SK-N-SH (cell line): Measurements from ENCODE around the gene KCNG1.

Source experiments
- CHD2 ChIP-seq: fragments of 150-350 bp; IDR thresholded peaks from 2 replicates; pipeline ENCODE4 v1.6.1; 2018; ENCODE audit warnings: low read length; ENCODE audit not compliant: partially characterized antibody
- EP300 ChIP-seq, 2 experiments: IDR thresholded peaks; 2 replicates each; pipeline versions ENCODE4 v1.4.0 to v1.6.1; 2012; ENCODE audit warnings: borderline replicate concordance in 1 of 2, low read depth in 1 of 2, low read length in 1 of 2
- EZH2phosphoT487 ChIP-seq: fragments of 200-600 bp; sonication (generic); IDR thresholded peaks from 2 replicates; pipeline ENCODE4 v1.6.1; 2017; ENCODE audit warnings: low read depth, mixed run types, mild to moderate bottlenecking, antibody characterized with exemption, moderate library complexity, borderline replicate concordance
- FOXJ3 ChIP-seq: sonication (generic); formaldehyde crosslinking; IDR thresholded peaks from 2 replicates; pipeline ENCODE4 v1.5.1; 2020; ENCODE audit warnings: mild to moderate bottlenecking, missing genetic modification reagents
- FOXM1 ChIP-seq: IDR thresholded peaks from 2 replicates; pipeline ENCODE4 v1.4.0; 2012; ENCODE audit warnings: low read depth, mild to moderate bottlenecking
- MAX ChIP-seq: IDR thresholded peaks from 2 replicates; pipeline ENCODE4 v1.4.0; 2012; ENCODE audit warnings: low read depth
- POLR2AphosphoS5 ChIP-seq: IDR thresholded peaks from 2 replicates; pipeline ENCODE4 v1.6.1; 2012; ENCODE audit warnings: low read depth, low read length
- RAD21 ChIP-seq: IDR thresholded peaks from 2 replicates; pipeline ENCODE4 v1.6.1; 2012; ENCODE audit warnings: mild to moderate bottlenecking, low read length
- RXRA ChIP-seq: IDR thresholded peaks from 2 replicates; pipeline ENCODE4 v1.4.0; 2012; ENCODE audit warnings: low read depth, mild to moderate bottlenecking, borderline replicate concordance
- SMC3 ChIP-seq: IDR thresholded peaks from 2 replicates; pipeline ENCODE4 v1.6.1; 2012; ENCODE audit warnings: low read depth, low read length, improper control_type of control experiment
- TAF1 ChIP-seq: IDR thresholded peaks from 2 replicates; pipeline ENCODE4 v1.6.1; 2012; ENCODE audit warnings: low read depth, mild to moderate bottlenecking, low read length, moderate library complexity, borderline replicate concordance
- TF ChIP-seq, protein P1 (sequence below): fragments of 200-600 bp; sonication (generic); IDR thresholded peaks from 2 replicates; pipeline ENCODE4 v1.6.1; 2017; ENCODE audit warnings: antibody characterized with exemption, mild to moderate bottlenecking, moderate library complexity
- TF ChIP-seq, protein P2 (sequence below): IDR thresholded peaks from 2 replicates; pipeline ENCODE4 v1.4.0; 2012; ENCODE audit warnings: low read depth, borderline replicate concordance
- TF ChIP-seq, protein P3 (sequence below): fragments of 150-350 bp; IDR thresholded peaks from 2 replicates; pipeline ENCODE4 v1.6.1; 2017; ENCODE audit warnings: antibody characterized with exemption, low read length, low read depth, borderline replicate concordance

DNA sequence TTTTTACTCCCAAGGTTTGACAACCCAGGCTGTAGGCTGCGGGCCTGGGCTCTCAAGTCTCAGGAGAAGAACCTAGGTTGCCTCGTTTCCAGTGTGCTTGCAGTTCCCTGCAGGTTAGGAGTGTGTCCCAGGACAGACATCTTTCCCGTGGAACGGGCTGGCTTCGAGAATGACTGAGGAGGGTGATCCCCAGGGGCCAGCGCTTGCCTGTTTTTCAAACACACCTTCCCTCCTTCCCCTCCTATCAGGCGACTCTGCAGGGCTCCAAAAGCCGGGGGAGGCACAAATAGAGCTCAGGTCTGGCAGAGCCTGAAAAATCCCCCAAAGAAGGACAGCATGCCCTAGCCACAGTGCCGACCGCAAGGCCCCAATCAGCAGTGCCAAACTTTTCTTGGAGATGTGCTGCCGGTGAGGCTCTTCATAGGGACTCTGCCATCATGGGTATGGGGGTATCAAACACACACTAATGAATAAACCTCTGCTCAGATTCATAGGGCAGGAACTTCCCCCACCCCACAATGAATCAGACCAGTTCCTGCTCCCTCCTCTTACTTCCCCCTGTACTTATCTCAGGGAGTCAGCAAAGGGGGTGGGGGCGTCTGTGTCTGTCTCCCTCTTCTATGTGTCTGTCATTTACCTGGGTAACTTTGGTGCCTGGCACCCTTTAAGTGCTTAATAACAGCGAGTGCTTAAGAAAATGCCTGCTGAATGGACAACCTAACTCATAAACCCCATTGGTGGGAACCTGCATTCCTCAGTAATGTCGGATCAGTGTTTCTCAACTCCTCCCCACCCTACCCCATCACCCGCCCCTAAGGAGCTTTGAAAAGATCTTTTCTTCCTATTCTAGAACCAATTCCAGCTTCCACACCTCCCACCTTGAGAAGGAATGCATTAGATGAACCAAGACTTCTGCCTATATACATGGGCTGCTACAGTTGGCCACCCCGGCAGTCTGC is 1.6 kb downstream of the KCNG1 start:
- TF ChIP-seq, protein P1, sequence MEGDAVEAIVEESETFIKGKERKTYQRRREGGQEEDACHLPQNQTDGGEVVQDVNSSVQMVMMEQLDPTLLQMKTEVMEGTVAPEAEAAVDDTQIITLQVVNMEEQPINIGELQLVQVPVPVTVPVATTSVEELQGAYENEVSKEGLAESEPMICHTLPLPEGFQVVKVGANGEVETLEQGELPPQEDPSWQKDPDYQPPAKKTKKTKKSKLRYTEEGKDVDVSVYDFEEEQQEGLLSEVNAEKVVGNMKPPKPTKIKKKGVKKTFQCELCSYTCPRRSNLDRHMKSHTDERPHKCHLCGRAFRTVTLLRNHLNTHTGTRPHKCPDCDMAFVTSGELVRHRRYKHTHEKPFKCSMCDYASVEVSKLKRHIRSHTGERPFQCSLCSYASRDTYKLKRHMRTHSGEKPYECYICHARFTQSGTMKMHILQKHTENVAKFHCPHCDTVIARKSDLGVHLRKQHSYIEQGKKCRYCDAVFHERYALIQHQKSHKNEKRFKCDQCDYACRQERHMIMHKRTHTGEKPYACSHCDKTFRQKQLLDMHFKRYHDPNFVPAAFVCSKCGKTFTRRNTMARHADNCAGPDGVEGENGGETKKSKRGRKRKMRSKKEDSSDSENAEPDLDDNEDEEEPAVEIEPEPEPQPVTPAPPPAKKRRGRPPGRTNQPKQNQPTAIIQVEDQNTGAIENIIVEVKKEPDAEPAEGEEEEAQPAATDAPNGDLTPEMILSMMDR: no peak
- TF ChIP-seq POLR2AphosphoS5: no peak
- TF ChIP-seq CHD2: no peak
- TF ChIP-seq SMC3: no peak
- no peak for TF ChIP-seq RAD21
- no peak for TF ChIP-seq TAF1
- TF ChIP-seq MAX: no peak
- TF ChIP-seq RXRA: no peak
- TF ChIP-seq EZH2phosphoT487: no peak
- TF ChIP-seq EP300 (IDR thresholded peaks at IDR 0.05; ENCODE audit: borderline replicate concordance in 1 of 2, low read depth in 1 of 2, low read length in 1 of 2): no peak
- no peak for TF ChIP-seq FOXM1
- TF ChIP-seq, protein P2, sequence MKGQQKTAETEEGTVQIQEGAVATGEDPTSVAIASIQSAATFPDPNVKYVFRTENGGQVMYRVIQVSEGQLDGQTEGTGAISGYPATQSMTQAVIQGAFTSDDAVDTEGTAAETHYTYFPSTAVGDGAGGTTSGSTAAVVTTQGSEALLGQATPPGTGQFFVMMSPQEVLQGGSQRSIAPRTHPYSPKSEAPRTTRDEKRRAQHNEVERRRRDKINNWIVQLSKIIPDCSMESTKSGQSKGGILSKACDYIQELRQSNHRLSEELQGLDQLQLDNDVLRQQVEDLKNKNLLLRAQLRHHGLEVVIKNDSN: no peak
- TF ChIP-seq, protein P3, sequence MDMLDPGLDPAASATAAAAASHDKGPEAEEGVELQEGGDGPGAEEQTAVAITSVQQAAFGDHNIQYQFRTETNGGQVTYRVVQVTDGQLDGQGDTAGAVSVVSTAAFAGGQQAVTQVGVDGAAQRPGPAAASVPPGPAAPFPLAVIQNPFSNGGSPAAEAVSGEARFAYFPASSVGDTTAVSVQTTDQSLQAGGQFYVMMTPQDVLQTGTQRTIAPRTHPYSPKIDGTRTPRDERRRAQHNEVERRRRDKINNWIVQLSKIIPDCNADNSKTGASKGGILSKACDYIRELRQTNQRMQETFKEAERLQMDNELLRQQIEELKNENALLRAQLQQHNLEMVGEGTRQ: no peak
- no peak for TF ChIP-seq FOXJ3 (CRISPR knock-in tag)
